ENCODE results near the gene GINS2.

Gene GINS2

GRCh38 chr16:85689950-85690320, 1.2 kb upstream of the GINS2 start:
- no peak for DNase-seq (ENCODE audit: low read depth)

- no peak for DNase-seq (ENCODE audit: low read depth)
These were observed 663 bp upstream of the GINS2 start for GRCh38 chr16:85689285-85689949.

DNA sequence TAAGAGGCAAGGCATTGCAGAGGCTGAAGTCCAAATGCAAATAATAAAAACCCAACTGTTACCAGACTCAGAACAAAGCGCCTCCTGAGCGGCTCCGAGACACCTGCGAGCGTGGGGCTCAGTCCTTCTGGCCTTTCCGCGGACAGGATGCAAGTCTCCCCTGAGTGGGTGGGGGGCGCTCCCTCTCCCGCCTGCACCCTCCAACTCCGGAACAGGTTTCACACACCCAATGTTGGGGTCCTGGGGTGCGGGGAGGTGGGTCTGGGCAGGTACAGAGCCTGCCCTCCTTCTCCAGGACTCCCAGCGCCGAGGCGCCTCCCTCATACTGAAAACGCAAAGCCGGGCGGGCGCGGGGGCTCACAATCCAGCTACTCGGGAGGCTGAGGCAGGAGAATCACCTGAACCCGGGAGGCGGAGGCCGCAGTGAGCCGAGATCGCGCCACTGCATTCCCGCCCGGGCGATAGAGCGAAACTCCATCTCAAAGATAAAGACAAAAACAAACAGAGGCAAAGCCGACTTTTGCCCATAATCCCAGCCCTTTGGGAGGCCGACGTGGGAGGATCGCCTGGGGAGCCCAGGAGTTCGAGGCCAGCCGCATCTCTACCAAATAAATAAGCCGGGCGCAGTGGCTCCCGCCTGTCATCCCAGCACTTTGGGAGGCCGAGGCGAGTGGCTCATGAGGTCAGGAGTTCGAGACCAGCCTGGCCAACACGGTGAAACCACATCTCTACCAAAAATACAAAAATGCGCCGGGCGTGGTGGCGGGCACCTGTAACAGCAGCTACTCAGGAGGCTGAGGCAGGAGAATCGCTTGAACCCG, 893 bp downstream of the GINS2 start:
- no peak for DNase-seq (ENCODE audit: low read depth)

DNA sequence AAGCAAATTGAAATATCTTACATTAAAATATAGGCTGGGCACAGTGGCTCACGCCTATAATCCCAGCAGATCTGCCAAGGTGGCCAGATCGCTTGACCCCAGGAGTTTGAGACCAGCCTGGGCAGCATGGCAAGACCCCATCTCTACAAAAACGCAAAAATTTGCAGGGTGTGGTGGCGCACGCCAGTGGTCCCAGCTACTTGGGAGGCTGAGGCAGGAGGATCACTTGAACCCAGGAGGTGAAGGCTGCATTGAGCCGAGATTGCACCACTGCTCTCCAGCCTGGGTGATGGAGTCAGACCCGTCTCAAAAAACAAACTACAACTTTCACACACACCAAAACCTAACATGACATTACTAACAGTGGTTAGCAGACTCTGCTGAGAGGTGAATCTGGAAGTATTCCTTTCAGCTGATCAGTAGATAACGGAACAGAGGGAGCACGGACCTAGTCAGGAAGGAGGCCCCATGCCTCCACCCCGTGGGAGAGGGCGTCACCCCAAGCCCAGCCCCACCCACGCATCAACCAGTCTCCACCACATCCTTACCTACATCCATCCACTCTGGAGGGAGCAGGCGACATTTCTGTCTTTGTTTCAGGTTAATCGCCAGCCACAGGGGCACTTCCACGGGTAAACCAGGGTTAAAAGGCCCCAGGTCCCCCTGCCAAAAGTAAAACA, 1.7 kb downstream of the GINS2 start:
- no peak for DNase-seq (ENCODE audit: low read depth)

- DNase-seq (ENCODE audit: low read depth), result no peak
These were observed 3.5 kb downstream of the GINS2 start for GRCh38 chr16:85685251-85685650.

DNA sequence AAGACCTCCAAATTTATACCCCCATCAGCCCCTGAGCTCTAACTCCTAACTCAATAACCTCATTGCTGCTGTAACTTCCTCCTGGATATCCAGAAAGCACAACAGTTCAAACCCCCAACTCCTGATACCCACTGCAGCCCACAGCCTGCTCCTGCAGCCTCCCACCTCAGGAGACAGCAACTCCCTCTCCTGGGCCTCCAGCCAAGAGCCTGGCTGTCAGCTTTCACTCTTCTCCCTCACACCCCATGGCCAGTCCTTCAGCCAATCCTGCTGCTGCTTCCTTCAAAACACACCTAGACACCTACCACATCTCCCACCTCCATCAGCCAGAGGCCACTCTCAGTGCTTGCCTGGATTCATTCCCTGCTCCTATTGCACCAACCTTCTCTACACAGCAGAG, 5.4 kb downstream of the GINS2 start:
- DNase-seq (ENCODE audit: low read depth), result no peak

GRCh38 chr16:85682516-85682915, 6.2 kb downstream of the GINS2 start:
- DNase-seq (ENCODE audit: low read depth), result no peak

- no peak for DNase-seq (ENCODE audit: low read depth)
These were observed 7.5 kb downstream of the GINS2 start for GRCh38 chr16:85681255-85681654.

- DNase-seq (ENCODE audit: low read depth), result no peak
These were observed 8.3 kb downstream of the GINS2 start for GRCh38 chr16:85680352-85680944.

- no peak for DNase-seq (ENCODE audit: low read depth)
These were observed 8.9 kb downstream of the GINS2 start for GRCh38 chr16:85679870-85680269.

DNA sequence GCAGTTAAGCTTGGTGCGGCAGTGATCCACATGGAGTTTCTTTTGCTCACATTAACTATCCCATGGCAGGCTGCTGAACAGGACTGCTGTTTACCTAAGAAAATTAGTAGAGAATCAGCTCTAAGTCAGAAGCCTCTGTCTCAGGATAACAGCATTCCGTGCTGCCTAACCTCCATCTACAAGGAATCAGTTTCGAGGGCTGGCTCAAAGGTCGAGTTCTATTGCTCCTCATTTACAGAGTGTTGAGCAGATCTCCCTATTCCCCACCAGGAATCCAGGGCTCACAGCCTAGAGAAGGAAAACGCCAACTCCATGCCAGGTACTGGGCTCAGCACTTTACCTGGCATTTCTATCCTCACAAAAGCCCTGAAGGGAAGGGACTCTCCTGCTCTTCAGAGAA, 9.9 kb downstream of the GINS2 start:
- DNase-seq (ENCODE audit: low read depth), result no peak

DNA sequence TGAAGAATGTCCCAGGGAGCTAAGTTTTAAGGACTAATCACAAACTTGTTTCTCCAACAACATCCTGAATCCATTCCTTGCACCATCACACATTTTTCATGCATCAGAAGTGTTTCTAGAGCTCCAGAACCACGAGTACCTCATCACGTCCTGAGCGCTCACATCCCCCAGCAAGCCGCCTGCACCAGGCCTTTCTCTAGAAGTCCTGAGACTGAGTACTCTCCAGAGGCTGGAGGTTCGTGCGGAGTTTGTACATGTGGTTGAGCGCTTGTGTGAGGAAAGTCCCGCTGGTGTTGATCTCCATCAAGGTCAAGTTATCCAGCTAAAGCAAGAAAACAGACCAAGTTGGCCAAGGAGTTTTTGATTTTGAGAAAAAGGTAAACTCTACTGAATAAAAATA, 10.7 kb downstream of the GINS2 start:
- DNase-seq (ENCODE audit: low read depth), result no peak

GRCh38 chr16:85677383-85677967, 11.3 kb downstream of the GINS2 start:
- no peak for DNase-seq (ENCODE audit: low read depth)

DNA sequence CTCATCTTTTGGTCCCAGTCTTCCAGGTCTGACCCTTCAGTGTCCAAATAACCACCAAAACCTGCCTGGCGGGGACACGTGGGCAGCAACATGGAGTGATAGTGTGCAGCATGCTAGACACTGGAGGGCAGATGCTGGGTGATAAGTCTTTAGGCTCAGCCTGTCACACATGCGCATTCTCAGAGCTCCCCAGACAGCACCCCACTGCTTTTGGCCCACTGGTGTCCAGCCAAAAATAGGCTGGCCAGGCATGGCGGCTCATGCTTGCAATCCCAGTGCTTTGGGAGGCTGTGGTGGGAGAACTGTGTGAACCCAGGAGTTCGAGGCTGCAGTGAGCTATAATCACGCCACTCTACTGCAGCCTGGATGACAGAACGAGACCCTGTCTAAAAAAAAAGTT, 12.3 kb downstream of the GINS2 start:
- DNase-seq (ENCODE audit: low read depth), result no peak

- peak; percentile 43 for DNase-seq (ENCODE audit: low read depth)
These were observed 13.4 kb downstream of the GINS2 start for GRCh38 chr16:85675251-85675874.

DNA sequence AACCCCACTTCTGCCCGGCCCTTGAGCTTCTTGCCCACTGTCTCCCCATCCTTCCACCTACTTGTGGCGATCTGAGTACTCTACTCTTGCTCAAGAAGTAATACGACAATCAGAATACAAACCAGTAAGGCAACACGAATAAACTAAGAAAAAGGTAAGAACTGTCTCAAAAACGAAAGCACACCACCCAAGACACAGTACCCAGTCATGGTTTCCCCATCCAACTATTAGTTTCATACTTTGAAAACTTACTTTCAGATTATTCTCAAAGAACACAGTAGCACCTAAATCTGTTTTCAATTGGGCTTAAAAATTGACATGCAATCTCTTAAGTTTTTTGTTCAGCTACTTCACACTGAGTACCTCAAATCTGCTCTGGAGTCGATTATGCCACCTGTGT, 13.9 kb downstream of the GINS2 start:
- no peak for DNase-seq (ENCODE audit: low read depth)

GRCh38 chr16:85674418-85674755, 14.4 kb downstream of the GINS2 start:
- DNase-seq (ENCODE audit: low read depth), result no peak

DNA sequence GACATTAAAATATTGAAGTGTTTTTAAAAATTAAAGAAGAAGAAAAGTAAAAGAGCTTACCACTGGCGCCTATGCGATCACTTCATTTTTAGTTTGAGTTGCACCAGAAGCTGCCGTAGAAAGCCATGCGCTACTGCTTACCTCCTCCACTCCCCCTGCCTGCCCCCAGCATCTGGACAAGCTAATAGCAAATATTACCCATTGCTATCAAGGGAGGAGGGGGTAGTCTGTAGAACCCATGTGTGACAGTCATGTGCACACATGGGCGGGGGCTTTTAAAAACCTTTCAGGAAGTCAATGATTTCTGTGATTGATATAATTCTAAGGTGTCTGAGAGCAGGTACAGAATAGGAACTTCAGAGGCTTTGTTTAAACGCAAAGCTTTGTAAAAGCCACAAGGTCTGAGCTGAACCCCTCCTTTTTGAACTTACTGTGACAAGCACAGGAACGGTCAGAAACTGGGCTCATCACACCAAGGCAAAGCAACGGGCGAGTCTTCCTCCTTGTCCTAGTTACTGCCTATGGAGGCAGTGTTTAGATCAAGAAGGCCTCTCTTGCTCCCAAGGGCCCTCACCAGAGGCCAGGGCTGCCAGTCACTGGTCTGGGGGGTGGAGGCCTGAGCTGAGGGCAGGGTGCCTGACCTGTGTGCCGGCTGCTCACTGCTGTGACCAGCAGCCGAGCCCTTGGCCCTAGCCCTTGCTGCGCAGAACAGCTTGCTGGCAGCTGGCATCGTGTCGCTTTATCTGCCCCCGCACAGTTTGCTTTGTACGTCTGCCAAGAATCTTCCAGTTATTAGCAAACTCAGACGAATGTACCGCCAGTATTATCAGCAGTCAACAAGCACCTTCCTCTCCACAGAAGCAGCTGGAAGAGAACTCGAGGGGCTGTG, 15.0 kb downstream of the GINS2 start:
- peak; percentile 10 for DNase-seq (ENCODE audit: low read depth)

DNA sequence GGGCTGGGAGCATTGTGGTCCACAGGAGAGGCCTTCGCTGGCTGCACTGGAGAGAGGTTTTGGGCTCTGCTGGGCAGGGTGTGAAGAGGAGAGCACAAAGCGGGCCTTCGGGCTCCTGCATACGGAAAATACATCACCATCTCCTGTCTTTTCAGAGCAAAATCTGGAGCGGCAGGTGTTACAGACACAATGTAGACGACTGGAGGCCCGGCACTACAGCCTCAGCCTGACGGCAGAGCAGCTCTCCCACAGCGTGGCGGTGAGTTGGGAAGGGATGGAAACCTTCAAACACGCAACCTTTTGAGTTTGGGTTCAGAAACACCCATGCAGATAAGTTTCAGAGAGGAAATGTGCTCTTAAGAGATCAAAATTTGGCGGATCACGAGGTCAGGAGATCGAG, 17.9 kb downstream of the GINS2 start:
- no peak for DNase-seq (ENCODE audit: low read depth)

- no peak for DNase-seq (ENCODE audit: low read depth)
These were observed 19.9 kb downstream of the GINS2 start for GRCh38 chr16:85668676-85669424.

Measured in fibroblast of the conjunctiva (primary cell).